Ascending aorta (tissue), 2 donors: ENCODE results near the gene MIOS. TPM values are rescaled to one million over a fixed set of nuclear protein-coding genes. Genes with fewer than 3 reads are reported as not detected.
A peak's percentile ranks its signal among the peaks of the same experiment; 100 is the strongest.

ENCODE experiments used
- DNase-seq, 2 donors: peaks; one replicate each; pipeline ENCODE4 v3.0.0-alpha.2; 2019; ENCODE audit warnings: low spot score in 2 of 2
- H3K27ac ChIP-seq, 2 donors: fragments of 200-600 bp; sonication (generic); one replicate each; pipeline ENCODE4 v1.5.1; 2016 to 2017; ENCODE audit warnings: mild to moderate bottlenecking in 1 of 2
- H3K27me3 ChIP-seq: fragments of 200-600 bp; sonication (generic); one replicate; pipeline ENCODE4 v1.5.1; 2017
- H3K36me3 ChIP-seq, 2 donors: fragments of 200-600 bp; sonication (generic); one replicate each; pipeline ENCODE4 v1.5.1; 2016
- H3K4me1 ChIP-seq, 2 donors: fragments of 200-600 bp; sonication (generic); one replicate each; pipeline ENCODE4 v1.5.1; 2016 to 2017; ENCODE audit warnings: mild to moderate bottlenecking in 1 of 2
- H3K4me3 ChIP-seq, 2 donors: fragments of 200-600 bp; sonication (generic); one replicate each; pipeline ENCODE4 v1.5.1; 2016 to 2017; ENCODE audit warnings: mild to moderate bottlenecking in 1 of 2
- H3K9me3 ChIP-seq, 2 donors: fragments of 200-600 bp; sonication (generic); one replicate each; pipeline ENCODE4 v1.5.1; 2016
- CTCF ChIP-seq, 3 experiments: fragments of 200-600 bp in 2 of 3; fragments of 450-650 bp in 1 of 3; sonication (generic) in 2 of 3; IDR thresholded peaks; one replicate each; pipeline ENCODE4 v1.5.1; 2016 to 2019; ENCODE audit warnings: antibody characterized with exemption in 3 of 3, mild to moderate bottlenecking in 1 of 3, moderate library complexity in 1 of 3
- intact Hi-C: fragments of 100-400 bp; cut with DNase I; formaldehyde crosslinking; loops from one replicate; pipeline ENCODE4 v1.15.1; 2023
- total RNA-seq: library from RNA; depleted of rRNA; stranded (reverse); fragments of >200 nt; gene quantifications from one replicate; pipeline ENCODE4 v1.1.0, GENCODE V29; 2016

The MIOS gene
- total RNA-seq, 1 donor from 2014 or later: 14.6 TPM

GRCh38 chr7:7563813-7564212 is 2.9 kb upstream of the MIOS start:
- Histone ChIP-seq H3K36me3 (no peaks in the 10 kb centered on the region), H3K27me3 (no peaks in the 10 kb centered on the region), H3K4me3 (no peak overlapping the region), H3K4me1 (peaks cover 5 to 12% of the 10 kb centered on the region in 2 donors), H3K9me3 (no peaks in the 10 kb centered on the region), H3K27ac (no peak overlapping the region)
- no peak for TF ChIP-seq CTCF (IDR thresholded peaks at IDR 0.05)
- DNase-seq: no peak
- intact Hi-C loops: loop anchor here (10.0 kb wide), 2 partner anchors 459 to 859 kb away; partner anchors contain the start of gene ZNF12

GRCh38 chr7:7564323-7564780 is 2.3 kb upstream of the MIOS start:
- no peaks in the 10 kb centered on the region for H3K27me3 ChIP-seq
- peaks cover 5 to 12% of the 10 kb centered on the region in 2 donors for H3K4me1 ChIP-seq

GRCh38 chr7:7565018-7565680 is 1.5 kb upstream of the MIOS start:
- Histone ChIP-seq H3K27me3 (no peaks in the 10 kb centered on the region), H3K27ac (no peak overlapping the region), H3K4me1 (peaks cover 5 to 12% of the 10 kb centered on the region in 2 donors), H3K36me3 (no peaks in the 10 kb centered on the region), H3K4me3 (no peak overlapping the region), H3K9me3 (no peaks in the 10 kb centered on the region)
- no peak for TF ChIP-seq CTCF (IDR thresholded peaks at IDR 0.05)
- intact Hi-C loops: loop anchor here (10.0 kb wide), 2 partner anchors 460 to 860 kb away; partner anchors contain the start of gene ZNF12
- DNase-seq: no peak

More at GRCh38 chr7:7564323-7564780, 2.3 kb upstream of the MIOS start:
- Histone ChIP-seq H3K36me3 (no peaks in the 10 kb centered on the region), H3K9me3 (no peaks in the 10 kb centered on the region), H3K4me3 (no peak overlapping the region), H3K27ac (no peak overlapping the region)
- intact Hi-C loops: loop anchor here (10.0 kb wide), 2 partner anchors 460 to 860 kb away; partner anchors contain the start of gene ZNF12
- no peak for TF ChIP-seq CTCF (IDR thresholded peaks at IDR 0.05)
- DNase-seq: no peak

GRCh38 chr7:7565746-7566650 is 686 bp upstream of the MIOS start:
- DNase-seq: no peak
- no peak for TF ChIP-seq CTCF (IDR thresholded peaks at IDR 0.05)
- peaks cover 5 to 12% of the 10 kb centered on the region in 2 donors for H3K4me1 ChIP-seq
- H3K27me3 ChIP-seq: no peaks in the 10 kb centered on the region
- H3K9me3 ChIP-seq: no peaks in the 10 kb centered on the region
- H3K36me3 ChIP-seq: no peaks in the 10 kb centered on the region
- intact Hi-C loops: loop anchor here (1.0 to 10.0 kb wide), 4 partner anchors 384 to 861 kb away; partner anchors contain the start of genes C1GALT1, GLCCI1 and ZNF12
- peak overlapping the region; percentile 94 to 95 for H3K27ac ChIP-seq
- peak overlapping the region; percentile 85 to 93 for H3K4me3 ChIP-seq

- no peak for DNase-seq
- Histone ChIP-seq H3K27me3 (no peaks in the 10 kb centered on the region), H3K9me3 (no peaks in the 10 kb centered on the region), H3K4me1 (peaks cover 5 to 12% of the 10 kb centered on the region in 2 donors), H3K4me3 (peak overlapping the region; percentile 85 to 93), H3K27ac (peak overlapping the region in 1 of 2 donors; percentile 95), H3K36me3 (peaks cover 0 to 5% of the 10 kb centered on the region in 2 donors)
- intact Hi-C loops: loop anchor here (1.0 to 10.0 kb wide), 4 partner anchors 72 to 863 kb away; partner anchors contain the start of genes GLCCI1, UMAD1 and ZNF12
- no peak for TF ChIP-seq CTCF (IDR thresholded peaks at IDR 0.05)
Measured at GRCh38 chr7:7567898-7568531, 1.3 kb downstream of the MIOS start.
